Stimulated activated CD8-positive, alpha-beta memory T cell treated with anti-CD3 and anti-CD28 coated beads, Interleukin-12 subunit alpha, Interleukin-12 subunit beta, amount 100 ng/mL, for 4 hours (primary cell): ENCODE results near the gene EI24.

Experiments
- DNase-seq: peaks from one replicate; pipeline ENCODE4 v3.0.0-alpha.2; 2020; ENCODE audit warnings: low read depth

The EI24 gene

GRCh38 chr11:125627236-125627910 lies 58.1 kb downstream of the EI24 start:
- DNase-seq, result no peak
